Right ventricle myocardium superior (tissue), 1 donor: Measurements from ENCODE around the gene TAF3. TPM values are rescaled to one million over a fixed set of nuclear protein-coding genes. Genes with fewer than 3 reads are reported as not detected.
"Not testable (repeated sequence)": the region's sequence is repeated elsewhere in the genome, so short reads cannot be mapped to it uniquely, and the experiment has no call there.

ENCODE experiments used
- ATAC-seq: fragments of 200-7000 bp; cut with Tn5 transposase; one replicate; pipeline ENCODE4 v1.9.1; 2020; ENCODE audit warnings: mild to moderate bottlenecking; ENCODE audit not compliant: poor library complexity
- DNase-seq: peaks from one replicate; pipeline ENCODE4 v3.0.0-alpha.2; 2020
- intact Hi-C: fragments of 100-400 bp; cut with DNase I; formaldehyde crosslinking; loops from one replicate; pipeline ENCODE4 v1.11.2; 2022
- total RNA-seq: library from RNA; stranded (reverse); fragmentation: NEBNext Ultra II Directional; extraction: Animal tissue kit (Norgen Biotek cat#: 25700); gene quantifications from one replicate; pipeline ENCODE4 v1.2.1, GENCODE V29; 2021
- donor health status: DM: no; HTN: yes; CAD: no; lungs with severe emphysema.

The TAF3 gene
- total RNA-seq, 1 donor from 2014 or later = 10.4 TPM

DNA sequence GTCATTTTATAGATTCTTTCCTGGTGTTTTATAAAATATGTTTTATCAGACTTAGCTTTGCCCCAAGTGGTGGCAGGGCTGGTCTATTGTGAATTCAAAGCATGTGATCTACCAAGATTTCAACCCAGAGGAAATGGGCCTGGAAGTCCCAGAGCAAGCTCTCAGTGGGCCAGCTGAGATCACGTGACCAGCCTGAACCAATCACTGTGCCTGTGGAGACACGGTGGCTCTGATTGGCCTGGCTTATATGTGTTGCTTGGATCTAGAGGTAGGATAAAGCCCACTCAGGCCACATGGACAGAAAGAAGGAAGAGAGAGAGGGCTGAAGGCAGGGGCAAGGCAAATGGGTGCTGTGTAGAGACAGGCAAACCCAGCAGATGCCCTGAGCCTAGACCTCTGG is 170.7 kb downstream of the TAF3 start:
- intact Hi-C loops = no loop called here
- no peak for DNase-seq

GRCh38 chr10:7998831-7999230 is 180.5 kb downstream of the TAF3 start:
- intact Hi-C loops = no loop called here
- DNase-seq (no peak), ATAC-seq (no peak)

More for the DNA sequence above, 170.7 kb downstream of the TAF3 start:
- no peak for ATAC-seq

GRCh38 chr10:8004469-8005000 is 186.2 kb downstream of the TAF3 start:
- intact Hi-C loops = no loop called here
- DNase-seq (no peak), ATAC-seq (no peak)

DNA sequence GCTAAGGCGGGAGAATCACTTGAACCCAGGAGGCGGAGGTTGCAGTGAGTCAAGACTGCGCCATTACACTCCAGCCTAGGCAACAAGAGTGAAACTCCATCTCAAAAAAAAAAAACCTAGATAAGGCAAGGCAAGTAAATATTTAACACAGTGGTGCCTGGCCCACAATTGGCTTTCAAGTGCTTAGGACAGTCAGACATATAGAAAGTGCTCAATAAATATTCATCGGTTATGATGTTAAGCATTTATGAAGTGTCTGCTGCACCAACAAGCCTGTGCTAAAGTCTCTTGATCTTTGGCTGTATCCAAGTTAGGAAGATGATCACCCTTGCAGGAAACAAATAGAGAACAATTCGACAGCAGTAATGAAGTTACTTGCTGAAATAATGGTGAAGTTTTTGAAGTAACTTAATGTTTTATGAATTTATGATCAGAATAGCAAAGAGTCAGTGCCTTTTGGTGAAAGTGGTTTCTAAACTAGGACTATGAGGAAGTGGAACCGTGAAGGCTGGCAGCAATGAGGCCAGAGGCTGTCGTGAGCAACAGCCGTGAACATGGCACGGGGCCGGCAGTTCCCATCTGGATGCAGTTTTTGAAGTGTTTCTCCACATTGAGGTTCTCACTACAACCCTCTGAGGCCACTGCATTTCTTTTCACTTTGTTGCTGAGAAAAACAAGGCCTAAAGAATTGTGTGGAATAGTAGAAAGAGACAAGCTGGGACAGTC is 188.1 kb downstream of the TAF3 start:
- no peak for DNase-seq
- intact Hi-C loops = no loop called here
- no peak for ATAC-seq

GRCh38 chr10:8009031-8009430 is 190.7 kb downstream of the TAF3 start:
- ATAC-seq = no peak
- intact Hi-C loops = no loop called here
- no peak for DNase-seq

- ATAC-seq (no peak), DNase-seq (no peak)
- intact Hi-C loops = no loop called here
These were observed 194.7 kb downstream of the TAF3 start for GRCh38 chr10:8013006-8013405.

DNA sequence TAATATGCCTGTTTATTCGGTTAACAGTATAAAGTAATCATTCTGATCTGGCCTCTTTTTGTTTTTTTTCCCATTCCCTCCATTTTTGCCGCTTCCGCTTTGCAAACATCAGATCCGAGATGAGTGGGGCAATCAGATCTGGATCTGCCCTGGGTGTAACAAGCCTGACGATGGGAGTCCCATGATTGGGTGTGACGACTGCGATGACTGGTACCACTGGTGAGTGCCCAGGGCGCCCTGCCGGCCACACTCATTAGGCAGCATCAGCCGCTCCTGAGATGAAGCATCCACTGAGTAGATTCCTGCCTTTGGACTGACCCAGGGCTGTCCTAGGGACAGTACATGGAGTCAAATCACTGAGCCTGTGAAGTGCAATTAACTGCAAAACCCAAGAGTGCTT is 195.3 kb downstream of the TAF3 start:
- DNase-seq = no peak
- no peak for ATAC-seq
- intact Hi-C loops = no loop called here

GRCh38 chr10:8014649-8015048 is 196.3 kb downstream of the TAF3 start:
- ATAC-seq (no peak), DNase-seq (no peak)
- intact Hi-C loops = no loop called here

DNA sequence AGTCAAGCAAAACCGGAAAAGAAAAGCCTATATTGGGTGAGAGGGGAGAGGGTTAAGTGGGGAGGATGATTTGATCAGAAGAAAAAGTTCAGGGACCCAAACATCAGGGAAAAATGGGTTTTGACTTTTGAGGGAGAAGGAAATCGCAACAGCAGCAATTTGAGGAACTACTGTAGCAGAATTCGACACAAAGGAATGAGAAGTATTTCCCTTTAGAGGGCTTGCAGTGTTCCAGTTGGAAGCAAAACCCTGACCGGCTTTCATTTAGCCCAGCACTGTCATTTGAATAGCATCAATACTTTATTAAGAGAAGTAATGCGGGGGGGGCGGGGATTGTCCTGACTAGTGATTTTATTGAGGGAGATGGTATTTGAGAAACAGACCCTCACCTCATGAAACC is 199.0 kb downstream of the TAF3 start:
- ATAC-seq = no peak
- intact Hi-C loops = no loop called here
- no peak for DNase-seq

GRCh38 chr10:8023321-8023720 is 205.0 kb downstream of the TAF3 start:
- intact Hi-C loops = no loop called here
- DNase-seq = no peak
- ATAC-seq = no peak

- DNase-seq = no peak
- no peak for ATAC-seq
- intact Hi-C loops = no loop called here
These were observed 205.5 kb downstream of the TAF3 start for GRCh38 chr10:8023851-8024250.

- intact Hi-C loops = no loop called here
These were observed 208.3 kb downstream of the TAF3 start for GRCh38 chr10:8026349-8027259.

GRCh38 chr10:8031211-8031610 is 212.9 kb downstream of the TAF3 start:
- DNase-seq, intact Hi-C loops, ATAC-seq: not testable (repeated sequence)

More at GRCh38 chr10:8026349-8027259, 208.3 kb downstream of the TAF3 start:
- no peak for ATAC-seq
- DNase-seq = no peak

DNA sequence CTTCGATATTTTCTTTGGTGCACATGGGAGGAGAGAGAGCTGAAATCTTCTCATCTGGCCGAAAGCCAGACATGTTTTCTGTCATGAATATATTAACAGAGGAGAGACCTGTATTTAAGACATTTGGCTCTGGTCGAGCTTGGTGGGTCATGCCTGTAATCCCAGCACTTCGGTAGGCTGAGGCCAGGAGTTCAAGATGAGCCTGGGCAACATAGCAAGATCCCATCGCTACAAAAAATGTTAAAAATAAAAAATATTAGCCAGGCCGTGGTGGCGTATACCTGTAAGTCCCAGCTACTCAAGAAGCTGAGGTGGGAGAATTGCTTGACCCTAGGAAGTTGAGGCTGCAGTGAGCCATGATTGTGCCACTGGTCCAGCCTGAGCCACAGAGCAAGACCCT is 214.3 kb downstream of the TAF3 start:
- intact Hi-C loops = no loop called here
- DNase-seq = no peak
- no peak for ATAC-seq

DNA sequence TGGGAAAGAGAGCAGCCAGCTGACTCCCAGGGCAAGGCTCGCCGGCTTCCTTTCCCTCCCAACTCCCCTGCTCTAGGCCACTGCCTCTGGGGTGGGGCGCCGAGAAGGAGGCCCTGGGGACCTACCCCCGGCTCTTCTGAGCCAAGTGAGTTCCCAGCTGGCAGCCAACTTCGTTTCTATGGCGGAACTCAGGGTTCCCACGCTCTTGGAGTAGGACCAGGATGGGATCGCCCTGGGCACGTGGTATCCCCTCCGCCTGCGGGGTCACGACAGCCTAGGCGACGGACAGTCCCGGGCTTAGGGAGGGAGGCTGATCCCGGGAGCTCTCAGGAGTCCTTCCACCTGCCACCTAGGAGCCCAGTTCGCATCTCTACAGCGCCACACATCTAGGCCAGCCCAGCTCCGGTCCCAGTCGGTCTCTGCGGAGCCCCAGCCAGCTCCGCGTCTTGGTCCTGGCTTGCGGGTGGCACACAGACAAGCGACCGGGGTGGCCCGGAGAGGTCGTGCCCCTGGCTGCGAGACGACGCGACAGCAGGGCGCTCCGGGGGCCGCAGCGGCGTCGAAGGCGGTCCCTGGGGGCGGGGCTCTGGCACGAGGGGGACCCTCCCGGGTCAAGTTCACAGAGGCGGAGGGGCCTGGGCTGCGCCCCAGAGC is 215.6 kb downstream of the TAF3 start:
- intact Hi-C loops = no loop called here
- DNase-seq = no peak

DNA sequence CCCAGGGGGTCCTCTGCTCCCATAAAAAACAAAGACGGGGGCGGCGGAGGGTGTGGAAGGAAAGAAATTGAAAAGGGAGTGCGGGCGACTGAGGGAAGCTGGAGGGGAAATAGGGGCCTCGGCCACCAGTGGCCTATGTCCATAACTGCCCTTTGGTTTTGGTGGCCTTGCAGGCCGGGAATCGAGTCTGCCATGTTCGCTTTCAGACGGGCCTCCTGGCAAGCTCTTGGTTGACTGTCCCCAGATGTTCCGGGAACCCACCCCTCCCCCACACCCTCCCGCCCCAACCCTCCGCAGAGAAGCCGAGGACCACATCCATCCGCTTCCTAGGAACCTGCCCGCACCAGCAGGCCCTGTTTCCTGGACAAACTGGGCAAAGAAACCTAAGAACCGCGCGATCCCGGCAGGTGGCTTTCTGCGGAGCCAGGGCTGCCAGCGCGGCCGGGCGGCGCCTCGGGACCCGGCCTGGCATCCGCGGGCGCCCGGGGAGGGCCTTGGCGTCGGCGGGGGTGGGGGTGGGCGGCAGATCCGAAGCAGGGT is 216.2 kb downstream of the TAF3 start:
- no peak for ATAC-seq
- no peak for DNase-seq
- intact Hi-C loops = no loop called here

More for the DNA sequence above, 215.6 kb downstream of the TAF3 start:
- ATAC-seq = peak; percentile 39

DNA sequence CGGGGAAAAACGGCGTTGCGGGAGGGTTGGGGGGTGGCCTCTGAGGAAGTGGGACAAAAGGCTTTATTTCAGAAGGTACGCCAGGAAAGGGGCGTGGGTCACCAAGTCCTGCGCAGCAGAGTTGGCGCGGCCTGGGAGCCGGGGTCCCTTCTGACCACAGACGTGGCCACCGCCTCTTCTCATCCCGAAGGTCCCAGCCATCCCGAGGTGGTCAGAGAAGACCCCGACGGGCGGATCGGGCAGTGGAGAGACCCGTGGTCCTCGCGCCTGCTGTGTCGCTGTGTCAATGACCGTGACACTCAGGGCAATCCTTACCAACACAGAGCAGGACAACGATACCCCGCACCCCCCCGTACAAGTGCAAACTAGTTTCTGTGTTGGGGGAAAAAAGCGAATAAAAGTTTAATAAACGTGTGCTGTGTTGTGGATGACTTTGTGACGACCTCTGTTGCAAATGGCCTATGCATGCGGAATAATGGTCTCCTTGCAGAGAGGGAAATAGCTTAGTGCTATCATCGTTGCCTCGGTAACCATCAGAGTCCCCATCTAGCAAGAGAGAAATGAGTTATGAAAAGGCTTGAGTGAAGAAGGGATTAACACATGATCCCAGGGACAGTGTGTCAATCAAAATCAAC is 216.8 kb downstream of the TAF3 start:
- ATAC-seq (no peak), DNase-seq (no peak)
- intact Hi-C loops = no loop called here

DNA sequence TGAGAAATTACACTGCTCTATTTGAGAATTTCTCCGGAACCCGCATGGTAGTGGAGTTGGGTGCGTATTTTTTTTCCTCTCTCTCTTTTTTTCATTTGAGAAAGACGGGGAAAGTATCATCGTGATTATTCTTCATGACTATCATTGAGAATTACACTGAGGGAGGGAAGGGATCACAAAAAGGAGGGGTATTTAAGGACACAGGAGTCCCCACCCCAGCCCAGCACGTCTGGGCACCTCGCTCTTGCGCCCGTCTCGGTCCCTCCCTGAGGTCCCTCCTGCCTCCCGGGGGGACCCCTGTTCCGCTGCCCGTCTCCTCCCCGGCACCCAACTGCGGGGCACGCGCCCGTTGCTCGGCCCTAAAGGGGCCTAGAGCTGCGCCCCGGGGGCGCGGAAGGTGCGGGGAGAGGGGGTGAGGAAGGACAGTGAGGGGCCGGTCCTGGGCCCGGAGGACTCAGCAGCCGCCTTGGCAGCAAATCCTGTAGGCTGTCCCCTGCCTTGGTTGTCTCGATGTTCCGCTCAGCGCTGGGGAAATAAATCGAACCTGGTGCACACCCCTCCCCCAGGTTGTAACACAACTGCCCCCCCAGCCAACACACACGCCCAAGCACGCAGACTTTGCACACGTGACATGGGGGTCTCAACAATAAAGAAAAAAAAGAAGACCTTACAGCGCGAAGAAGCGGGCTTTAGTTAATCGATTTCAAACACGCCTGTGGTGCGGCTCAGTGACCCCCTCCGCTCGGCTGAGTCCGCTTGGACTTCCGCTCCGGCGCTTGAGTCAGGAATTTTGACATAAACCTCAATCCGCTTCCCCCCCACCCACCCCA is 217.6 kb downstream of the TAF3 start:
- no peak for DNase-seq
- intact Hi-C loops = no loop called here
- no peak for ATAC-seq
